Mesothelial cell of epicardium (in vitro differentiated cells): Measurements from ENCODE around the gene RB1. TPM values are rescaled to one million over a fixed set of nuclear protein-coding genes. Genes with fewer than 3 reads are reported as not detected.

ENCODE experiments used
- DNase-seq, 2 experiments: peaks; one replicate each; pipeline ENCODE4 v3.0.0; 2021; ENCODE audit warnings: low spot score in 2 of 2; ENCODE audit not compliant: unreplicated experiment in 2 of 2
- H3K27ac Mint-ChIP-seq: 2 replicates; pipeline ENCODE4 v1.8.0; 2021; ENCODE audit warnings: mixed read lengths
- H3K27me3 Mint-ChIP-seq: 2 replicates; pipeline ENCODE4 v1.8.0; 2021; ENCODE audit warnings: low read depth, mixed read lengths
- H3K36me3 Mint-ChIP-seq: 2 replicates; pipeline ENCODE4 v1.8.0; 2021; ENCODE audit warnings: mixed read lengths
- H3K4me1 Mint-ChIP-seq: 2 replicates; pipeline ENCODE4 v1.8.0; 2021; ENCODE audit warnings: mixed read lengths
- H3K4me3 Mint-ChIP-seq: 2 replicates; pipeline ENCODE4 v1.8.0; 2021; ENCODE audit warnings: mild to moderate bottlenecking, moderate library complexity, mixed read lengths
- H3K9me3 Mint-ChIP-seq: 2 replicates; pipeline ENCODE4 v1.8.0; 2021; ENCODE audit warnings: mixed read lengths
- total RNA-seq: library from RNA; stranded (reverse); gene quantifications from 3 replicates; pipeline ENCODE4 v1.2.1, GENCODE V29; 2021
- TF ChIP-seq, protein P1 (sequence below): fragments of 200-600 bp; sonication (generic); IDR thresholded peaks from one replicate; pipeline ENCODE4 v1.5.0; 2021; ENCODE audit warnings: antibody characterized with exemption; ENCODE audit not compliant: unreplicated experiment

The RB1 gene
- total RNA-seq, 1 donor from 2014 or later, result 34.7 TPM

DNA sequence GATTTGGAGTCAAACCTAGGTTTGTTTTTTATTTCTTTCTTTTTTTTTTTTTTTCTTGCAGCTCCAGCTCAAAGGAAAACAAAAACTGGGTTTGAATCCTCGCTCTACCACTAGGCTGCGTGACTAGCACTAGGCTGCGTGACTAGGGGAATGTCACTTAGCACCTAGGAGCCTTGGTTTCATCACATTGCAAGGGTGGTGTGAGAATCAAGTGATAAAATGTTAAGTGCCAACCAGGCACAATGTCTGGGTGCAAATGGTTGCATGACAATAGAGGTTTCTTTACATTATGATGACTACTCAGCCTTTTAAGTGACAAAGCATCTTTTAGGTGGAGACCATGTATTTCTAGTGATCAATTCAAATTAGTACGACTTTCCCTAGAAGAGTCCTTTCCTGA lies 201.5 kb downstream of the RB1 start:
- H3K27me3 Mint-ChIP-seq, result no peaks in the 10 kb centered on the region
- no peak for DNase-seq
- TF ChIP-seq, protein P1, sequence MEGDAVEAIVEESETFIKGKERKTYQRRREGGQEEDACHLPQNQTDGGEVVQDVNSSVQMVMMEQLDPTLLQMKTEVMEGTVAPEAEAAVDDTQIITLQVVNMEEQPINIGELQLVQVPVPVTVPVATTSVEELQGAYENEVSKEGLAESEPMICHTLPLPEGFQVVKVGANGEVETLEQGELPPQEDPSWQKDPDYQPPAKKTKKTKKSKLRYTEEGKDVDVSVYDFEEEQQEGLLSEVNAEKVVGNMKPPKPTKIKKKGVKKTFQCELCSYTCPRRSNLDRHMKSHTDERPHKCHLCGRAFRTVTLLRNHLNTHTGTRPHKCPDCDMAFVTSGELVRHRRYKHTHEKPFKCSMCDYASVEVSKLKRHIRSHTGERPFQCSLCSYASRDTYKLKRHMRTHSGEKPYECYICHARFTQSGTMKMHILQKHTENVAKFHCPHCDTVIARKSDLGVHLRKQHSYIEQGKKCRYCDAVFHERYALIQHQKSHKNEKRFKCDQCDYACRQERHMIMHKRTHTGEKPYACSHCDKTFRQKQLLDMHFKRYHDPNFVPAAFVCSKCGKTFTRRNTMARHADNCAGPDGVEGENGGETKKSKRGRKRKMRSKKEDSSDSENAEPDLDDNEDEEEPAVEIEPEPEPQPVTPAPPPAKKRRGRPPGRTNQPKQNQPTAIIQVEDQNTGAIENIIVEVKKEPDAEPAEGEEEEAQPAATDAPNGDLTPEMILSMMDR, result no peak
- H3K36me3 Mint-ChIP-seq, result peaks cover 16% of the 10 kb centered on the region
- no peaks in the 10 kb centered on the region for H3K9me3 Mint-ChIP-seq
- no peak overlapping the region for H3K27ac Mint-ChIP-seq
- H3K4me3 Mint-ChIP-seq, result no peak overlapping the region
- no peaks in the 10 kb centered on the region for H3K4me1 Mint-ChIP-seq

DNA sequence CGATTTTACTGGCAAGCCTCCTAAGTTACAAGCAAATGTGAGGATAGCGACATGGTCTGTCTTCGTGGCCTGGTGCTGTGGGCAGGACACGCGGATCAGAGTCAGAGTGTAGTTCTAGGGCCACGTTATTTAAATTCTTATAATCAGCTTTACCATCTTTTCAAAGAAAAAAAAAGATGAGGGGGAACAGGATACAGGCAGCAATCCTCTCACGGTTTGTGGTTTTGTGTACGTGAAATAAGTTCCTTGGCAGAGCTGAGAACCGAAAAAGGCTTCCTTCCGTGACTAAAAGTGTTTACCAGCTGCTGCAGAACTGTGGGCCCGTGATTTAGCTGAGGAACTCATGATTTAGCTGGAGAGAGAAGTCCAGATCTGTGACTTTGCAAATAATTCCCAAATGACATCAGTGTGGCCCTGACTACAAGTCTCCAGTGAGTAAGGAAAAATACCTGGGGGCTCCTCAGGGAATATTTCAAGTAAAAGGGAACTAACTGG lies 202.1 kb downstream of the RB1 start:
- no peaks in the 10 kb centered on the region for H3K4me1 Mint-ChIP-seq
- H3K4me3 Mint-ChIP-seq, result no peak overlapping the region
- H3K27ac Mint-ChIP-seq, result no peak overlapping the region
- TF ChIP-seq, protein P1, result no peak
- peaks cover 16% of the 10 kb centered on the region for H3K36me3 Mint-ChIP-seq
- DNase-seq, result no peak
- H3K27me3 Mint-ChIP-seq, result no peaks in the 10 kb centered on the region
- no peaks in the 10 kb centered on the region for H3K9me3 Mint-ChIP-seq

DNA sequence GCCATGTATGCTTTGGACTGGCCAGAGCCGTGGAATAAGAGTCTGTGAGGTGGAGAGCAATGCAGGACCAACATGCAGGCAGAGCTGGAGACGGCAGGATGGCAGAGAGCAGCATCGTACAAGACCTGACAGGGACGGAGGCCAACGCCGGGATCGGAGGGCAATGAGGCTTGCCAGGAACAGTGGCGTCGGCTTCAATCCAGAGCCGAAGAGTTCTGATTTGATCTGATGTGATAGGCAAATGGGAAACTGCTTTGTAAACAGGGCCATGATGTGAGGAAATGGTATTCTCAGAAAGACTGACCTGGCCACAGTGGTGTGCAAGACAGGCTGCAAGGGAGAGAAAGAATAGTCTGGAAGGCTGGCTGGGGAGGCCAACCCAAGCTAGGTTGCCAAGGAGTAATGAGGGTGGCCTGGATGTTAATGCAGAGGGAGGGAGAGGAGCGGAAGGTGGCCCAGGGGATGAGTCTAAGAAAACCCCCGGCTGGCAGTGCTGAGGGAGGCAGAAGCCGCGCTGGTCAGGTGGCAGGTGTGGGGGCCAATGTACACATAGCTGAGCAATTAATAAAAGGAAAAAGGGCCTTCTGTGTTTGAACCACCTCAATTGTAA lies 202.6 kb downstream of the RB1 start:
- H3K4me3 Mint-ChIP-seq, result no peak overlapping the region

DNA sequence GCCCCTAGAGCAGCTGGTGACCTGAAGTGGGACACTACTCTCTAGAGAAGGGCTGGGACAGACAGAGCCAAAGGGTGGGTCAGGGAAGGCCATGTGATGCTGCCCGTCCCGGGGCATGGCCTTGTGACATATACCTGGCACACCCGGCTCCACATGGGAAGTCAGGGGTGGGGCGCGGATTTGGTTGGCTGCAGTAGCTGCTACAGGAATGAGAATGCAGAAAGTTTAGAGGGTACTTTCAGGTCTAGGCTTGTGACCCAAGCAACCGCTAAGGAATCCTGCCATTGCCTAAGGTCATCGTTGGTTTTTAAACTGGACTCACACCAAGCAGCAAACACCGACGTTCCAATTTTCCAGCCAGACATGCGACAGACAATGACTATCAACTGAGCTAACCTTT lies 203.5 kb downstream of the RB1 start:
- Mint-ChIP-seq H3K4me3 (no peak overlapping the region), H3K27ac (no peak overlapping the region)

More for the DNA sequence above, 202.6 kb downstream of the RB1 start:
- TF ChIP-seq, protein P1, result no peak
- Mint-ChIP-seq H3K27ac (no peak overlapping the region), H3K27me3 (no peaks in the 10 kb centered on the region), H3K9me3 (no peaks in the 10 kb centered on the region), H3K36me3 (peaks cover 14% of the 10 kb centered on the region), H3K4me1 (no peaks in the 10 kb centered on the region)
- DNase-seq, result no peak

DNA sequence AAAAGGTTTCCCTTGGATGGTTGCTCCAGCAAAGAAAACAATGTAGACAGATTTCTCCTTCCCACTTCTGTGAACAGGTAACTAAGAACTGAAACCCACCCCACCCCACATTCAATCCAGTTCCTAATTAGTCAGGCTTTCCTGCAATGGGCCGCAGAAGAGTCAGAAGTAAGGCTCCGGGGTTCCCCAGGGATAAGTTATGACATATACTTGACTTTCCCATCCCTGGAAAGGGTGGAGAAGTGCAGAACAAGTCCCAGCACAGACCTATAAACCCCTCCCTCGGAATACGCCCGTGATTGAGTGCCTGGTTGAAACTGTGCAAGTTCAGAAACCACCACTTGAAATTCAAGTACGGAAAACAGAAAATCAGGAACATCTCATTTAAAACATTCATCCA lies 204.5 kb downstream of the RB1 start:
- no peak overlapping the region for H3K4me3 Mint-ChIP-seq
- no peaks in the 10 kb centered on the region for H3K27me3 Mint-ChIP-seq
- TF ChIP-seq, protein P1, result no peak
- H3K27ac Mint-ChIP-seq, result no peak overlapping the region
- H3K4me1 Mint-ChIP-seq, result peaks cover 8% of the 10 kb centered on the region
- no peak for DNase-seq
- H3K9me3 Mint-ChIP-seq, result no peaks in the 10 kb centered on the region
- H3K36me3 Mint-ChIP-seq, result peaks cover 14% of the 10 kb centered on the region

More for the DNA sequence above, 203.5 kb downstream of the RB1 start:
- H3K27me3 Mint-ChIP-seq, result no peaks in the 10 kb centered on the region
- peaks cover 7% of the 10 kb centered on the region for H3K4me1 Mint-ChIP-seq
- DNase-seq, result no peak
- peaks cover 14% of the 10 kb centered on the region for H3K36me3 Mint-ChIP-seq
- TF ChIP-seq, protein P1, result no peak
- no peaks in the 10 kb centered on the region for H3K9me3 Mint-ChIP-seq
